Stimulated activated naive CD8-positive, alpha-beta T cell treated with anti-CD3 and anti-CD28 coated beads, Interleukin-15, amount 100 ng/mL, for 72 hours (primary cell): ENCODE data around the gene MTHFS.
A peak's percentile ranks its signal among the peaks of the same experiment; 100 is the strongest.
"Not testable (repeated sequence)": the region's sequence is repeated elsewhere in the genome, so short reads cannot be mapped to it uniquely, and the experiment has no call there.

Source experiments
- ATAC-seq: fragments of 150-1000 bp; cut with Tn5 transposase; 2 replicates; pipeline ENCODE4 v1.10.0; 2021; ENCODE audit warnings: mild to moderate bottlenecking, moderate library complexity
- DNase-seq, 2 donors: peaks; one replicate each; pipeline ENCODE4 v3.0.0; 2021 to 2022
- H3K27ac Mint-ChIP-seq, 2 donors: one replicate each; pipeline ENCODE4 v1.8.0; 2022; ENCODE audit warnings: mild to moderate bottlenecking in 2 of 2, mixed read lengths in 2 of 2, moderate library complexity in 2 of 2
- H3K27me3 Mint-ChIP-seq: one replicate; pipeline ENCODE4 v1.8.0; 2022; ENCODE audit warnings: mixed read lengths
- H3K4me1 Mint-ChIP-seq: one replicate; pipeline ENCODE4 v1.8.0; 2022; ENCODE audit warnings: mild to moderate bottlenecking, mixed read lengths
- H3K4me3 Mint-ChIP-seq, 2 donors: one replicate each; pipeline ENCODE4 v1.8.0; 2022; ENCODE audit warnings: mild to moderate bottlenecking in 2 of 2, mixed read lengths in 2 of 2, moderate library complexity in 1 of 2
- H3K9me3 Mint-ChIP-seq, 2 donors: one replicate each; pipeline ENCODE4 v1.8.0; 2022; ENCODE audit warnings: mixed read lengths in 2 of 2

The MTHFS gene

GRCh38 chr15:79896634-79897379 is at the start of gene MTHFS:
Gene MTHFS (minus strand): TSS chr15:79897014. CDS start chr15:79896988, 26 bp downstream.
- peaks cover 42% of the 10 kb centered on the region for H3K4me1 Mint-ChIP-seq
- peak; percentile 84 for ATAC-seq
- peak within 1 kb of the TSS; percentile 95 to 100 for H3K4me3 Mint-ChIP-seq
- H3K9me3 Mint-ChIP-seq: peaks cover 4 to 8% of the 10 kb centered on the region in 2 donors
- peak; percentile 76 to 78 for DNase-seq
- H3K27ac Mint-ChIP-seq: peak within 1 kb of the TSS; percentile 99 to 100
- no peaks in the 10 kb centered on the region for H3K27me3 Mint-ChIP-seq

GRCh38 chr15:79944622-79945021 is 47.8 kb upstream of the MTHFS start:
- ATAC-seq (no peak), DNase-seq (no peak)
- no peak overlapping the region for H3K4me3 Mint-ChIP-seq
- H3K27ac Mint-ChIP-seq: no peak overlapping the region
- peaks cover 34% of the 10 kb centered on the region for H3K4me1 Mint-ChIP-seq
- H3K27me3 Mint-ChIP-seq: peaks cover 7% of the 10 kb centered on the region
- H3K9me3 Mint-ChIP-seq: no peaks in the 10 kb centered on the region

GRCh38 chr15:79943820-79944219 is 47.0 kb upstream of the MTHFS start:
- Mint-ChIP-seq H3K4me3 (no peak overlapping the region), H3K4me1 (peaks cover 32% of the 10 kb centered on the region), H3K27me3 (peaks cover 7% of the 10 kb centered on the region), H3K9me3 (no peaks in the 10 kb centered on the region), H3K27ac (no peak overlapping the region)
- DNase-seq (no peak), ATAC-seq (no peak)

- H3K4me3 Mint-ChIP-seq: no peak overlapping the region
- H3K27ac Mint-ChIP-seq: no peak overlapping the region
- no peak for DNase-seq
- peak; percentile 35 for ATAC-seq
- peaks cover 7% of the 10 kb centered on the region for H3K27me3 Mint-ChIP-seq
- peaks cover 23% of the 10 kb centered on the region for H3K4me1 Mint-ChIP-seq
- H3K9me3 Mint-ChIP-seq: no peaks in the 10 kb centered on the region
Measured at GRCh38 chr15:79942741-79943481, 46.1 kb upstream of the MTHFS start.

GRCh38 chr15:79939399-79939798 is 42.6 kb upstream of the MTHFS start:
- H3K27ac Mint-ChIP-seq: no peak overlapping the region
- no peaks in the 10 kb centered on the region for H3K9me3 Mint-ChIP-seq
- no peak overlapping the region for H3K4me3 Mint-ChIP-seq
- H3K27me3 Mint-ChIP-seq: no peaks in the 10 kb centered on the region
- peaks cover 18% of the 10 kb centered on the region for H3K4me1 Mint-ChIP-seq
- DNase-seq (no peak), ATAC-seq (no peak)

GRCh38 chr15:79938143-79938542 is 41.3 kb upstream of the MTHFS start:
- Mint-ChIP-seq H3K4me3 (no peak overlapping the region), H3K27ac (no peak overlapping the region), H3K27me3 (no peaks in the 10 kb centered on the region), H3K4me1 (peaks cover 17% of the 10 kb centered on the region), H3K9me3 (no peaks in the 10 kb centered on the region)
- ATAC-seq (no peak), DNase-seq (no peak)

GRCh38 chr15:79935556-79936201 is 38.9 kb upstream of the MTHFS start:
- not testable (repeated sequence) for DNase-seq, H3K27me3 Mint-ChIP-seq, H3K9me3 Mint-ChIP-seq, ATAC-seq, H3K27ac Mint-ChIP-seq, H3K4me1 Mint-ChIP-seq, H3K4me3 Mint-ChIP-seq

- Mint-ChIP-seq H3K9me3 (no peaks in the 10 kb centered on the region), H3K4me3 (no peak overlapping the region), H3K4me1 (peaks cover 9% of the 10 kb centered on the region), H3K27ac (no peak overlapping the region), H3K27me3 (no peaks in the 10 kb centered on the region)
- no peak for ATAC-seq
- no peak for DNase-seq
Measured at GRCh38 chr15:79933231-79933630, 36.4 kb upstream of the MTHFS start.

- no peak overlapping the region for H3K4me3 Mint-ChIP-seq
- no peaks in the 10 kb centered on the region for H3K9me3 Mint-ChIP-seq
- DNase-seq (no peak), ATAC-seq (no peak)
- no peaks in the 10 kb centered on the region for H3K27me3 Mint-ChIP-seq
- H3K4me1 Mint-ChIP-seq: peaks cover 9% of the 10 kb centered on the region
- no peak overlapping the region for H3K27ac Mint-ChIP-seq
Measured at GRCh38 chr15:79932447-79932846, 35.6 kb upstream of the MTHFS start.

- H3K27me3 Mint-ChIP-seq: no peaks in the 10 kb centered on the region
- no peak overlapping the region for H3K4me3 Mint-ChIP-seq
- H3K9me3 Mint-ChIP-seq: no peaks in the 10 kb centered on the region
- peaks cover 9% of the 10 kb centered on the region for H3K4me1 Mint-ChIP-seq
- DNase-seq (no peak), ATAC-seq (no peak)
- H3K27ac Mint-ChIP-seq: no peak overlapping the region
Measured at GRCh38 chr15:79930516-79930915, 33.7 kb upstream of the MTHFS start.

GRCh38 chr15:79929412-79929811 is 32.6 kb upstream of the MTHFS start:
- ATAC-seq (no peak), DNase-seq (no peak)
- Mint-ChIP-seq H3K27me3 (no peaks in the 10 kb centered on the region), H3K4me1 (peaks cover 9% of the 10 kb centered on the region), H3K4me3 (no peak overlapping the region), H3K27ac (no peak overlapping the region), H3K9me3 (no peaks in the 10 kb centered on the region)

- not testable (repeated sequence) for H3K27me3 Mint-ChIP-seq, H3K4me3 Mint-ChIP-seq, H3K9me3 Mint-ChIP-seq, H3K27ac Mint-ChIP-seq, ATAC-seq, DNase-seq
- H3K4me1 Mint-ChIP-seq: peaks cover 19% of the 10 kb centered on the region
Measured at GRCh38 chr15:79926116-79926515, 29.3 kb upstream of the MTHFS start.

GRCh38 chr15:79924379-79924778 is 27.6 kb upstream of the MTHFS start:
- no peak for ATAC-seq
- Mint-ChIP-seq H3K27ac (peak overlapping the region; percentile 33 to 79), H3K4me3 (peak overlapping the region; percentile 53 to 89), H3K9me3 (peaks cover 7 to 14% of the 10 kb centered on the region in 2 donors), H3K27me3 (no peaks in the 10 kb centered on the region), H3K4me1 (peaks cover 21% of the 10 kb centered on the region)
- DNase-seq: no peak

GRCh38 chr15:79923515-79924169 is 26.8 kb upstream of the MTHFS start:
- peaks cover 12 to 21% of the 10 kb centered on the region in 2 donors for H3K9me3 Mint-ChIP-seq
- peaks cover 26% of the 10 kb centered on the region for H3K4me1 Mint-ChIP-seq
- peak; percentile 96 for ATAC-seq
- peak overlapping the region; percentile 96 to 99 for H3K27ac Mint-ChIP-seq
- peak overlapping the region; percentile 89 to 99 for H3K4me3 Mint-ChIP-seq
- DNase-seq: peak; percentile 99 to 100
- H3K27me3 Mint-ChIP-seq: no peaks in the 10 kb centered on the region

- H3K4me3 Mint-ChIP-seq: peak overlapping the region; percentile 89 to 99
- H3K9me3 Mint-ChIP-seq: peaks cover 12 to 26% of the 10 kb centered on the region in 2 donors
- peak overlapping the region; percentile 96 to 99 for H3K27ac Mint-ChIP-seq
- no peaks in the 10 kb centered on the region for H3K27me3 Mint-ChIP-seq
- H3K4me1 Mint-ChIP-seq: peaks cover 31% of the 10 kb centered on the region
- DNase-seq (peak; percentile 73 to 83), ATAC-seq (peak; percentile 77)
Measured at GRCh38 chr15:79923079-79923514, 26.3 kb upstream of the MTHFS start.
